Neural crest cell (in vitro differentiated cells): Measurements from ENCODE around the gene WNK1. TPM values are rescaled to one million over a fixed set of nuclear protein-coding genes. Genes with fewer than 3 reads are reported as not detected.
A peak's percentile ranks its signal among the peaks of the same experiment; 100 is the strongest.

Source experiments
- DNase-seq: peaks from one replicate; pipeline ENCODE4 v3.0.0; 2021; ENCODE audit warnings: low read depth, mixed read lengths, low spot score
- H3K27ac Mint-ChIP-seq: one replicate; pipeline ENCODE4 v1.8.0; 2021; ENCODE audit warnings: mild to moderate bottlenecking, mixed read lengths; ENCODE audit not compliant: unreplicated experiment
- H3K27me3 Mint-ChIP-seq: 2 replicates; pipeline ENCODE4 v1.8.0; 2021; ENCODE audit warnings: low read depth, mild to moderate bottlenecking, mixed read lengths
- H3K36me3 Mint-ChIP-seq: 2 replicates; pipeline ENCODE4 v1.8.0; 2021; ENCODE audit warnings: low read depth, mild to moderate bottlenecking, mixed read lengths
- H3K4me1 Mint-ChIP-seq: 2 replicates; pipeline ENCODE4 v1.8.0; 2021; ENCODE audit warnings: mixed read lengths
- H3K4me3 Mint-ChIP-seq: one replicate; pipeline ENCODE4 v1.8.0; 2021; ENCODE audit warnings: mild to moderate bottlenecking, mixed read lengths
- H3K9me3 Mint-ChIP-seq: 2 replicates; pipeline ENCODE4 v1.8.0; 2021; ENCODE audit warnings: mixed read lengths
- total RNA-seq: library from RNA; stranded (reverse); gene quantifications from 2 replicates; pipeline ENCODE4 v1.2.1, GENCODE V29; 2021
- TF ChIP-seq, protein P1 (sequence below): fragments of 200-600 bp; sonication (generic); conservative IDR thresholded peaks from 2 replicates; pipeline ENCODE4 v1.5.0; 2021; ENCODE audit warnings: antibody characterized with exemption, mild to moderate bottlenecking

The WNK1 gene
- total RNA-seq, 1 donor from 2014 or later: 155 TPM

DNA sequence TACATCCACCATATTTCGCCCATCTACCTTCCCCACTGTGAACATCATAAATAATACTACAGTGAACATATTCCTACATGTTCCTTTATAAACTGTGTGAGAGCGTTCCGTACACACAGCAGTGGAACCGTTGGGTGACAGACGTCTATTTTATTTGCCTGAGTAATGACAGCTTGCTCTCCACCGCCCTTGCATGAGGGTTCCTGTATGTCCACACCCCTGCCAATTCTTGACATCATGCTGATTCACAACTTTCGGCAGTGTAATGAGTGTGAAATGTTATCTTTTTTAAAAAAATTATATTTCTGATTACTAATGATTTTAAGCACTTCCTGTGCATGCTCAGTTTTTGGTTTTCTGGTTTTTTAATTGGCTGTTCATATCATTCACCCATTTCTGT is 201.4 kb downstream of the WNK1 start:
- no peaks in the 10 kb centered on the region for H3K9me3 Mint-ChIP-seq
- no peaks in the 10 kb centered on the region for H3K36me3 Mint-ChIP-seq
- peaks cover 13% of the 10 kb centered on the region for H3K4me1 Mint-ChIP-seq
- no peak for DNase-seq
- TF ChIP-seq, protein P1, sequence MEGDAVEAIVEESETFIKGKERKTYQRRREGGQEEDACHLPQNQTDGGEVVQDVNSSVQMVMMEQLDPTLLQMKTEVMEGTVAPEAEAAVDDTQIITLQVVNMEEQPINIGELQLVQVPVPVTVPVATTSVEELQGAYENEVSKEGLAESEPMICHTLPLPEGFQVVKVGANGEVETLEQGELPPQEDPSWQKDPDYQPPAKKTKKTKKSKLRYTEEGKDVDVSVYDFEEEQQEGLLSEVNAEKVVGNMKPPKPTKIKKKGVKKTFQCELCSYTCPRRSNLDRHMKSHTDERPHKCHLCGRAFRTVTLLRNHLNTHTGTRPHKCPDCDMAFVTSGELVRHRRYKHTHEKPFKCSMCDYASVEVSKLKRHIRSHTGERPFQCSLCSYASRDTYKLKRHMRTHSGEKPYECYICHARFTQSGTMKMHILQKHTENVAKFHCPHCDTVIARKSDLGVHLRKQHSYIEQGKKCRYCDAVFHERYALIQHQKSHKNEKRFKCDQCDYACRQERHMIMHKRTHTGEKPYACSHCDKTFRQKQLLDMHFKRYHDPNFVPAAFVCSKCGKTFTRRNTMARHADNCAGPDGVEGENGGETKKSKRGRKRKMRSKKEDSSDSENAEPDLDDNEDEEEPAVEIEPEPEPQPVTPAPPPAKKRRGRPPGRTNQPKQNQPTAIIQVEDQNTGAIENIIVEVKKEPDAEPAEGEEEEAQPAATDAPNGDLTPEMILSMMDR: no peak
- H3K27me3 Mint-ChIP-seq: no peaks in the 10 kb centered on the region
- H3K27ac Mint-ChIP-seq: peak overlapping the region; percentile 28
- H3K4me3 Mint-ChIP-seq: no peak overlapping the region

DNA sequence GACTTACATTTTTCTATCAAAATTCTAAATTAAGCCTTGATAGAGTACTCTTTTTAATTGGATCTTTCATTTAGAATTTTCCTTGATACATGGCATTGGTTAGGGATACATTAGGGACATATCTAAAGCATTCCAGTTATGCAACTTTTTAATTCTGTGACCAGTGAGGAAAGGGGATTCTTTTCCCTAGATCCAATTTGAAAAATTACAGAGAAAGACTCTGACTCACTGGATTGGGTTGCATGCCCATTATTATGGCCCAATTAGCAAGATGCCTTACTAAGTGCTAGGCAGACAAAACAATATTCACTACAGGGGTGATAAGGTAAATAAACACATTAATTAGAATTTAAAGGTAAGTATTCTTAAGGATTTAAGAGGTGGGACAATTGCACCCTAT is 202.4 kb downstream of the WNK1 start:
- Mint-ChIP-seq H3K4me1 (peaks cover 7% of the 10 kb centered on the region), H3K27ac (no peak overlapping the region), H3K36me3 (no peaks in the 10 kb centered on the region), H3K9me3 (no peaks in the 10 kb centered on the region), H3K4me3 (no peak overlapping the region), H3K27me3 (no peaks in the 10 kb centered on the region)
- TF ChIP-seq, protein P1: no peak
- no peak for DNase-seq

DNA sequence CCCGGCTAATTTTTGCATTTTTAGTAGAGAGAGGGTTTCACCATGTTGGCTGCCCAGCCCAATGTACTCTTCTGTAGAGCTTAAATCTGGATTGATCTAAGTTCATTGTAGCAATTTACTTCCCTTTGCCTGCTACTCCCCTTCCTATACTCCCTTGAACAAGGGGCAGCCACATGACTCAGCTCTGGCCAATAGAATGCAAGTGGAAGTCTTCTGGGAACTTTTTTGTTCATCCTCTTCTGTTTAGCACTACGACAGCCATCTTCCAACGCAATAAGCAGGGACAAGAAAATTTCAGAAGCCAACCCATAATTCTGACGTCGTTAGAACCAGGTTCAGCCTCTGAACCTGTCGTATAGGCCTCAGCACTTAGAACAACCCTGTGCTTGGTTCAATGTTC is 203.6 kb downstream of the WNK1 start:
- Mint-ChIP-seq H3K36me3 (no peaks in the 10 kb centered on the region), H3K4me1 (peaks cover 7% of the 10 kb centered on the region), H3K27me3 (no peaks in the 10 kb centered on the region), H3K9me3 (no peaks in the 10 kb centered on the region), H3K4me3 (no peak overlapping the region), H3K27ac (no peak overlapping the region)
- TF ChIP-seq, protein P1: no peak
- DNase-seq: no peak

DNA sequence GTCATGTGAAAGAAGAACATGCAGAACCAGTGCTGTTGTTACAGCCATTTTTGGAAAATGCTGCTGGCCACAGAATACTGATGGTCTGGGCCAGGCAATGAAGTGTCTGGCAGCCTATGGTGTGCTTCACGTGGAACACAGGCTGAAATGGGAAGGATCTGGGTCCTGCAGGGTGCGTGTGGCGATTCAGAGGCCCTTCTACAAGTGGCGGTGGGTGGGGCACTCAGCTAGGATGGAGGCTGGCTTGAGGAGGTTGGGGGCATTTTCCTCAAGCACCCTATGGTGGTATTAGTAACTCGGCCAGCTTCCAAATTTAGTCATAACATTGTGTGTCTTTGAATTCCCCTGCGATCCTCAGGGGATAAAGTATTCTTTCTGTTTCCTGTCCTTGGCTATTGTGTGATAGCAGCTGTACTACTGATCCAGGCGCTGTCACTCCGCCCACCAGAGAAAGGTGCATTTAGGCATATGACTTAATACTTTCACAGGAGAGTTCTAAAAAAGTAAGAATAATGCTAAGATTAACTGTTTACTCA is 206.3 kb downstream of the WNK1 start:
- Mint-ChIP-seq H3K4me3 (no peak overlapping the region), H3K27ac (no peak overlapping the region), H3K36me3 (no peaks in the 10 kb centered on the region), H3K27me3 (no peaks in the 10 kb centered on the region), H3K4me1 (peaks cover 7% of the 10 kb centered on the region), H3K9me3 (no peaks in the 10 kb centered on the region)
- TF ChIP-seq, protein P1: no peak
- DNase-seq: no peak

Other genes starting within 250 kb of the WNK1 start
- gene NINJ2, start 89.1 kb upstream of the WNK1 start, total RNA-seq: 0.42 TPM in 1 of 2 replicates, not detected in the other
- 19.6 and 21.2 TPM in 2 replicates for gene RAD52, start 197.1 kb downstream of the WNK1 start, total RNA-seq
- 37.9 and 38.9 TPM in 2 replicates for gene ERC1, start 238.6 kb downstream of the WNK1 start, total RNA-seq